GM23338 (cell line): ENCODE data around the gene BRI3. TPM values are rescaled to one million over a fixed set of nuclear protein-coding genes. Genes with fewer than 3 reads are reported as not detected.

ENCODE experiments used
- ATAC-seq: fragments of 200-7000 bp; cut with Tn5 transposase; 3 replicates; pipeline ENCODE4 v1.9.1; 2020
- DNase-seq: peaks from one replicate; pipeline ENCODE4 v3.0.0-alpha.2; 2015; ENCODE audit warnings: low spot score
- H2AFZ ChIP-seq: fragments of 200-600 bp; sonication (generic); 2 replicates; pipeline ENCODE4 v1.8.0; 2016; ENCODE audit warnings: antibody characterized with exemption, mild to moderate bottlenecking, moderate library complexity
- H3F3A ChIP-seq: fragments of 200-600 bp; sonication (generic); replicated peaks from 2 replicates; pipeline ENCODE4 v1.8.0; 2017; ENCODE audit warnings: antibody characterized with exemption, mixed run types, low read depth
- H3K27ac ChIP-seq: fragments of 200-600 bp; sonication (generic); 2 replicates; pipeline ENCODE4 v1.6.1; 2016; ENCODE audit warnings: low read depth
- H3K27me3 ChIP-seq: fragments of 200-600 bp; sonication (generic); 2 replicates; pipeline ENCODE4 v1.8.0; 2016; ENCODE audit warnings: mild to moderate bottlenecking, mixed run types, moderate library complexity; ENCODE audit not compliant: insufficient read depth
- H3K36me3 ChIP-seq: fragments of 200-600 bp; sonication (generic); 2 replicates; pipeline ENCODE4 v1.8.0; 2016; ENCODE audit warnings: mild to moderate bottlenecking; ENCODE audit not compliant: insufficient read depth
- H3K4me1 ChIP-seq: fragments of 200-600 bp; sonication (generic); 2 replicates; pipeline ENCODE4 v1.8.0; 2016; ENCODE audit warnings: mild to moderate bottlenecking, moderate library complexity; ENCODE audit not compliant: insufficient read depth
- H3K4me2 ChIP-seq: fragments of 200-600 bp; sonication (generic); 2 replicates; pipeline ENCODE4 v1.7.1; 2017; ENCODE audit warnings: mixed run types
- H3K4me3 ChIP-seq: fragments of 200-600 bp; sonication (generic); 2 replicates; pipeline ENCODE4 v1.6.1; 2016; ENCODE audit warnings: mixed run types
- H3K79me2 ChIP-seq: fragments of 200-600 bp; sonication (generic); replicated peaks from 2 replicates; pipeline ENCODE4 v1.8.0; 2017; ENCODE audit warnings: mild to moderate bottlenecking; ENCODE audit not compliant: insufficient read depth
- H3K9me2 ChIP-seq: fragments of 200-600 bp; sonication (generic); 2 replicates; pipeline ENCODE4 v1.8.0; 2017; ENCODE audit not compliant: insufficient read depth
- H4K20me1 ChIP-seq: fragments of 200-600 bp; sonication (generic); replicated peaks from 2 replicates; pipeline ENCODE4 v1.8.0; 2017; ENCODE audit warnings: mild to moderate bottlenecking; ENCODE audit not compliant: insufficient read depth
- H3K27ac Mint-ChIP-seq: 2 replicates; pipeline ENCODE4 v1.8.0; 2020; ENCODE audit warnings: inconsistent platforms, mild to moderate bottlenecking, moderate library complexity, mixed read lengths
- H3K27me3 Mint-ChIP-seq: 3 replicates; pipeline ENCODE4 v1.8.0; 2022; ENCODE audit warnings: low read depth, mild to moderate bottlenecking, moderate library complexity, mixed read lengths, inconsistent platforms; ENCODE audit not compliant: insufficient read depth, poor library complexity
- H3K36me3 Mint-ChIP-seq: 3 replicates; pipeline ENCODE4 v1.8.0; 2021; ENCODE audit warnings: low read depth, mild to moderate bottlenecking, inconsistent platforms, moderate library complexity, mixed read lengths
- H3K4me1 Mint-ChIP-seq: 3 replicates; pipeline ENCODE4 v1.8.0; 2020; ENCODE audit warnings: mild to moderate bottlenecking, inconsistent platforms, mixed read lengths
- H3K4me3 Mint-ChIP-seq: 3 replicates; pipeline ENCODE4 v1.8.0; 2021; ENCODE audit warnings: moderate library complexity, mild to moderate bottlenecking, inconsistent platforms, mixed read lengths
- H3K9me3 Mint-ChIP-seq: 3 replicates; pipeline ENCODE4 v1.8.0; 2020; ENCODE audit warnings: moderate library complexity, mild to moderate bottlenecking, inconsistent platforms, mixed read lengths
- CREB1 ChIP-seq: fragments of 250-450 bp; sonication (Bioruptor Pico); IDR thresholded peaks from 2 replicates; pipeline ENCODE4 v1.5.0; 2020; ENCODE audit warnings: low read depth, mild to moderate bottlenecking, moderate library complexity
- CTCF ChIP-seq, 2 experiments: fragments of 200-600 bp in 1 of 2; sonication (generic) in 1 of 2; conservative IDR thresholded peaks; 2 replicates each; pipeline versions ENCODE4 v1.5.1 to v1.6.1; 2016 to 2017; ENCODE audit warnings: antibody characterized with exemption in 2 of 2, low read depth in 2 of 2, mild to moderate bottlenecking in 2 of 2, moderate library complexity in 1 of 2
- ETS1 ChIP-seq: IDR thresholded peaks from 2 replicates; pipeline ENCODE4 v1.6.1; 2016; ENCODE audit warnings: antibody characterized with exemption
- EZH2 ChIP-seq: fragments of 200-600 bp; sonication (generic); IDR thresholded peaks from one replicate; pipeline ENCODE4 v1.8.0; 2017; ENCODE audit warnings: antibody characterized with exemption, mild to moderate bottlenecking, low read depth; ENCODE audit not compliant: unreplicated experiment
- EZH2phosphoT487 ChIP-seq: fragments of 200-600 bp; sonication (generic); IDR thresholded peaks from one replicate; pipeline ENCODE4 v1.8.1; 2018; ENCODE audit warnings: antibody characterized with exemption; ENCODE audit not compliant: unreplicated experiment
- JUNB ChIP-seq: IDR thresholded peaks from one replicate; pipeline ENCODE4 v1.6.1; 2016; ENCODE audit warnings: antibody characterized with exemption; ENCODE audit not compliant: unreplicated experiment
- NANOG ChIP-seq: IDR thresholded peaks from 2 replicates; pipeline ENCODE4 v1.6.1; 2016; ENCODE audit warnings: antibody characterized with exemption, borderline replicate concordance
- POLR2AphosphoS5 ChIP-seq: IDR thresholded peaks from 2 replicates; pipeline ENCODE4 v1.6.1; 2016; ENCODE audit warnings: antibody characterized with exemption, low read depth
- REST ChIP-seq: IDR thresholded peaks from one replicate; pipeline ENCODE4 v1.6.1; 2018; ENCODE audit warnings: antibody characterized with exemption; ENCODE audit not compliant: unreplicated experiment
- STAT1 ChIP-seq: IDR thresholded peaks from one replicate; pipeline ENCODE4 v1.6.1; 2016; ENCODE audit warnings: antibody characterized with exemption; ENCODE audit not compliant: unreplicated experiment
- ZNF114 ChIP-seq: fragments of 250-450 bp; sonication (Bioruptor Pico); IDR thresholded peaks from 2 replicates; pipeline ENCODE4 v1.5.0; 2020; ENCODE audit warnings: mild to moderate bottlenecking, moderate library complexity
- ZNF331 ChIP-seq: fragments of 250-450 bp; sonication (Bioruptor Pico); IDR thresholded peaks from 2 replicates; pipeline ENCODE4 v1.5.0; 2020; ENCODE audit warnings: low read depth, mild to moderate bottlenecking, moderate library complexity
- ZNF462 ChIP-seq: fragments of 250-450 bp; sonication (Bioruptor Pico); IDR thresholded peaks from 2 replicates; pipeline ENCODE4 v1.5.0; 2020; ENCODE audit warnings: mild to moderate bottlenecking, moderate library complexity
- polyA plus RNA-seq: library from polyadenylated mRNA; unstranded; fragments of >200 nt; fragmentation: Nextera tagmentation; extraction: Ambion mirVana; gene quantifications from 2 replicates; pipeline ENCODE4 v1.2.1, GENCODE V29; 2016
- total RNA-seq: library from RNA; depleted of rRNA; stranded (reverse); fragments of >200 nt; shearing (Covaris generic); gene quantifications from 2 replicates; pipeline ENCODE4 v1.2.3, GENCODE V29; 2014

Gene BRI3
- total and polyA plus RNA-seq, 2 experiments from 2014 or later = 21.7 to 66.1 TPM

GRCh38 chr7:98296833-98297232 is 15.3 kb downstream of the BRI3 start:
- peaks cover 10% of the 10 kb centered on the region; the same call in 1 of the 2 replicates for H3F3A ChIP-seq
- no peaks in the 10 kb centered on the region for H3K9me2 ChIP-seq
- ATAC-seq = no peak
- no peaks in the 10 kb centered on the region for H3K9me3 Mint-ChIP-seq
- H3K4me1 Mint-ChIP-seq = peaks cover 15% of the 10 kb centered on the region
- H3K27me3 ChIP-seq = no peaks in the 10 kb centered on the region
- no peak overlapping the region for H2AFZ ChIP-seq
- H3K27me3 Mint-ChIP-seq = peaks cover 20% of the 10 kb centered on the region
- H3K4me3 Mint-ChIP-seq = no peak overlapping the region
- peaks cover 13% of the 10 kb centered on the region; the same call in 1 of the 2 replicates for H3K4me1 ChIP-seq
- H3K4me2 ChIP-seq = no peak overlapping the region
- H3K36me3 Mint-ChIP-seq = peaks cover 43% of the 10 kb centered on the region
- H3K27ac ChIP-seq = no peak overlapping the region
- H3K79me2 ChIP-seq = 0 out of 2 replicates have a peak, but pooled peaks cover 6% of the 10 kb centered on the region
- 0 out of 2 replicates have a peak, but pooled peaks cover 16% of the 10 kb centered on the region for H3K36me3 ChIP-seq
- H3K27ac Mint-ChIP-seq = 0 out of 2 replicates have a peak overlapping the region, but pooled peaks have one; percentile 25
- TF ChIP-seq CTCF (conservative IDR thresholded peaks at IDR 0.05; ENCODE audit: low read depth in 2 of 2) = no peak
- TF ChIP-seq ZNF331 (CRISPR knock-in tag) = no peak
- no peak for TF ChIP-seq POLR2AphosphoS5
- TF ChIP-seq EZH2phosphoT487 = no peak
- no peak for TF ChIP-seq NANOG
- TF ChIP-seq ZNF114 (CRISPR knock-in tag) = no peak
- TF ChIP-seq REST = no peak
- TF ChIP-seq CREB1 (CRISPR knock-in tag) = no peak
- no peak for TF ChIP-seq ETS1
- no peak for TF ChIP-seq STAT1
- TF ChIP-seq JUNB = no peak
- TF ChIP-seq ZNF462 (CRISPR knock-in tag) = no peak
- no peak for TF ChIP-seq EZH2
- H3K4me3 ChIP-seq = no peak overlapping the region
- H4K20me1 ChIP-seq = peaks cover 18% of the 10 kb centered on the region; the same call in 1 of the 2 replicates
- DNase-seq = no peak
